ENCODE measurements around the gene PI4K2B.
"Not testable (repeated sequence)": the region's sequence is repeated elsewhere in the genome, so short reads cannot be mapped to it uniquely, and the experiment has no call there.

The PI4K2B gene

DNA sequence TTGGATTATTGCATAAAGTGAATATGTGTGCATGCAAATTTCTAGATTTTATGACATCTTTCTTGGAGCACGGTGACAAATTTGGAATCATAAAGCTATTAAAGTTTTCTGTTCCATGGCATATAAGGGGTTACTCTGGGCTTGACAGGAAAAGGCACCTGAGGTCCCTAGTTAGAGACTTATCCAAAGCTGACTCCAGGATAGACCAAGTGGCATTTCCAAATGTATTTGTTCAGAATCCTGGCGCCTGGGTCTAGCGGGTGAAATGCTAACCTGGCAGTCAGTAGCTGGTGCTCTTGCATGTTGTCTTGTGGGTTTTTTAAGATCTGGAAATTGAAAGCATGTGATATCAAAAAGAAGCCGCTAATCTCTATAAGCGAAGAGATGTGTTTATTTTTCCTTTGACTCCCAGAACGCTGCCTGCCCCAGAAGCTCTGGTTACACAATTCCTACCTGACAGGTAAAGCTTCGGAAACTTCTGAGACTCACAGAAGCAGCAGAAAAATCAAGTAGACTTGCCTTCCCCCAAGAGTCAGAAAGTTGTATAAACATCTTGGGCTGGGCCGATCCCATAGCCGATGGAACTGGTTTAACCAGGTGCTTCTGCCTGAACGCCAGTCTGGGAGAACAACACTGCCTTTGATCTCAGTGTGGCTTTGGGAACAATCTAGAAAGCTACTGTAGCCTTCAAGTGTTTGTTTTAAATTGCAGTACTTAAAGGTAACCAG lies 65.8 kb downstream of the PI4K2B start:
- peak overlapping the region in 1 of 7 experiments; percentile 19 for H3K4me3 ChIP-seq

DNA sequence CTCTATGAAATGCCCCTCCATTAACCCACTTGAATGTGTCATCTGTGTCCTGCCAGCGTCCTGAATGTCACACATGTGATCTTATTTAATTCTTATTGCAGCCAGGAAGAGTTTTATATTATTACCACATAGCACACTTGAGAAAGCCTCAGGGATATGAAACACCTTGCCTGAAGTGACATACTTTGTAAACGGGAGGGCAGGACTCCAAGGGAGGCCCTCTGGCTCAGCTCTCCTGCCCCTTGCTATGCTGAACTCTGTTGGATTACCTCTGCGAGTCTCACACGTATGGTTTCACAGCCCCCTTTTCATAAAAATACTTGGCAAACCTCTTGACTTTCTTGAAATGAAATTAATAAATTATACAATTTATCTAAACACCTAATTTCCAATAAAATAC lies 67.6 kb downstream of the PI4K2B start:
- H3K4me3 ChIP-seq = no peak overlapping the region
- H3K27ac ChIP-seq = peak overlapping the region in 1 of 21 experiments; percentile 13

More for the DNA sequence above, 65.8 kb downstream of the PI4K2B start:
- peak overlapping the region in 10 of 21 experiments; percentile 5 to 69 (median 40) for H3K27ac ChIP-seq

DNA sequence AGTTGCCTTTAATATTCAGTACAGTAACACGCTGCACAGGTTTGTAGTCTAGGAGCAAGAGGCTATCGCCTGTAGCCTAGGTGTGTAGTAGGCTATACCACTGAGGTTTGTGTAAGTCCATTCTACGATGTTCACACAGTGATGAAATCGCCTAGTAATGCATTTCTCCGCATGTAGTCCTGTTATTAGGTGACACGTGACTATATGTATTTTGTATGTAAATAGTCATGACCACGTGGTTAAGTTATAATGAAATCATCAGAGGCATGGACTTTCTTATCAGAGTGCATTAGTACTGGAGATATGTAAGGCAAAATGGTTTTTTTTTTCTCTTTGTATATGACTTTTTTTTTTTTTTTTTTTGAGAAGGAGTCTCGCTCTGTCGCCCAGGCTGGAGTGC lies 68.8 kb downstream of the PI4K2B start:
- Histone ChIP-seq H3K4me3 (no peak overlapping the region), H3K27ac (no peak overlapping the region)

DNA sequence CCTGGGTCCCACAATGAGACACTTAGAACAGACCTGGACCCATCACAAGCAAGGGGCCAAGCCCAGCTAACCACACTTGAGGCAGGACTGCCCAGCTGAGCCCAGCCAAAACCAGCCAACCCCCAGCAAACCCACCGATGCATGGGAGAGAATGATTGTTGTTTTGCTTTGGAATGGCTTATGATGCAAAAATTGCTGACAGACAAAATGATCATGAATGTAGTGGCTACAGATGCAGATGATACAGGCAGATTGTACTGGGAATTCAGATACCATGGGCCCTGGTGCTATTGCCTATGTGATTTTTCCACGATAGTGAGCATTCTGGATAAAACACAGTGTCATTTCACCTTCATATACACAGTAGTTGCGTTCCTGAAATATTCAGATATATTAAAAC lies 69.7 kb downstream of the PI4K2B start:
- Histone ChIP-seq H3K27ac (no peak overlapping the region), H3K4me3 (no peak overlapping the region)

DNA sequence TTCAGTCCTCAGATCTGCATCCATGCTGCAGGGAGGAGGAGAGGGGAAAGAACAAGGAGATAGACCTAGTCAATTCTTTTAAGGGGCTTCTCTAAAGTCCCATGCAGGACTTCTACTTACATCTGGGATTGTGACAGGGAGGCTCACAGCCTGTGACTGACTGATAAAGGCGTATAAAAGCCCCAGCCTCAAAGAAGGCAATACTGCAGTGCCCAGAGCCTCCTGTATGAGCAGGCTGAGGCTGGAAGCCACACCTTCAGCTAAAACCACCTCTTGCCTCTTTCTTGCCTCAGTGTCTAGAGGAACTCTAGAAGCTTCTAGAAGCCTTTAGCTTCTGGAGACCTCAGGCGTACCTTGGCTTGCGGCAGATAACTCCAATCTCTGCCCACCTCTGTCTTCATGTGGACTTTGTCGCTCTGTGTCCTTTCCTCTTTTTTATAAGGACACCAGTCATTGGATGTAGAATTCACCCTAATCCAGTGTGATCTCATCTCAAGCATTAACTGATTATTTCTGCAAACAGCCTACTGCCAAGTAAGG lies 72.8 kb downstream of the PI4K2B start:
- Histone ChIP-seq H3K4me3 (no peak overlapping the region), H3K27ac (no peak overlapping the region)

DNA sequence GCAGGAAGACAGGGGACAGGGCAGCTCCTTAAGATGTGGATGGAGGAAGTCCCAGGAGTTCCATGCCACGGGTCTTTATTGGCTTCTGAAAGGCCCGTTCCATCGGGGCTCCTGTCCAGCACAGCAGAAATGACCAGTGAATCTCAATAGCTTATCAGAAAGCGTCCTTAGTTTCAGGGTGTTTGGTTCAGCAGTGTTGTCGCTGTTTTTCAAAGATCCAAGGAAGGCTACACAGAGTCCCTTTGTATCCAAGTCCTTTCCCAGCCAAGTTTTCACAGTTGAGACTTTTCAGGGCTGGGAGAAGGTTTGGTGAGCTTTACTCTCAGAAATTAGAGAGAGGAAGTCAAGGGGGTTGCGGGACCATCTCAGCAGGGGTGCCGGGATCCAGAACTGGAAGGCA lies 73.8 kb downstream of the PI4K2B start:
- peak overlapping the region in 1 of 21 experiments; percentile 19 for H3K27ac ChIP-seq
- H3K4me3 ChIP-seq = no peak overlapping the region

DNA sequence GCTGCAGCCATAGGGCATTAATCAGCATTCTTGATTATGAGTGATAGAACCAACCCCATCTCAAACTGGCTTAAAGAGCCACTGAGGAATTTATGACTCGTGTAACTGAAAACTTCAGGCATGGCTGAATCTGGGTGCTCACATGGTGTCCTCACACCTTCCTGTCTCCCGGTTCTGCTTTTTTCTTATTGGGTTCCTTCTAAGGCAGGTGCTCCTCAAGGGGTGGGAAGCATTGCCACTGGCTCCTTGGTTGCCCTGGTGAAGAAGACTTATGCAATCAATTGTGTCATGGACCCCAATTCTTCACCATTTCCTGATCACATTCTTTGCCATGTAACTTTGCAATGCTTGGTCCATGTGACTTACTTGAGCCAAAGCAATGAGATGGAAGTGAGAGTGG lies 74.5 kb downstream of the PI4K2B start:
- H3K27ac ChIP-seq = peak overlapping the region in 1 of 21 experiments; percentile 19
- H3K4me3 ChIP-seq = no peak overlapping the region

DNA sequence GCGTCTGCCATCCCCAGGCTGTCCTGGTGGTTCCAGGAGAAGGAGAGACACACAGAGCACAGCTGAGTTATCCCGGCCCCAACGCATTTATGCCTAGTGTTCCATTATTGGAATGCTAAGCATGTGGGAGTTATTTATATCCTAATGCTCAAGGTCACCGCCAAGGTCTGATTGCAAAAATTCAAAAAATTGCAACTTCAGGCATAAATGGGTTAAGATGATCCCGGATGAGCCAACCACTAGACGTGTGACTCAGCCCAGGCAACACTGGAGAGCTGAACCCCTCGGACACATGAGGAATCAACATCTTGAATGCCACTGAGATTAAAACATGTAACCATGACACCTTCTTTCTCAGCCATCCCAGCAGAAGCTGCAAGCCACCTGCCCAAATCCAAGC lies 74.9 kb downstream of the PI4K2B start:
- H3K4me3 ChIP-seq = no peak overlapping the region
- no peak overlapping the region for H3K27ac ChIP-seq

DNA sequence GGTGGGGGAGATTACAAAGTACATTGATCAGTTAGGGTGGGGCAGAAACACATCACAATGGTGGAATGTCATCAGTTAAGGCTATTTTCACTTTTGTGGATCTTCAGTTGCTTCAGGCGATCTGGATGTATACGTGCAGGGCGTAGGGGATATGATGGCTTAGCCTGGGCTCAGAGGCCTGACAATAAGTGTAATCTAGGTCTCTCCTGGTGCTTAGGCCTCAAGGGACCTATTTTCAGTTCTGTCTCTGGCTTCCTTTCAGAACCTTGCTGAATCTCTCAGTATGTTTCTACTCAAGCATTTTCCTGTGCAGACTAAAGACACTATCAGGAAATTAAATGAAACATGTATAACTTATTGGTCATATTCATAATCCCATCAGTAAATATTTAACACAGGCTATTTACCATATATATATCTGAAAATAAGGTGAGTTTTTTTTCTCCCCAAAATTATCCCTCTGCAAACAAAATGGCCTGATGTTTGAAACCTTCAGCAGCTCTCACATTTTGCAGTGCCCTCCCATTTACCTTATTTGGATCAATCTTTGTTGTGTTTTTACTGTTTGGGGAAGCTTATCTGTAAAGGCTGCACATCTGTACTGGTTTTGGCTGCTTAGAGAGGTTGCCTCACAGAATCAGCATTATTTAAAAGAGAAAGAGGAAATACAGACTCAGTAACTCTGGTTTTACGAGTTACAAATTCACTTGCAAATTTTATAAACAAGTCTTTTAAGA lies 76.4 kb downstream of the PI4K2B start:
- peak overlapping the region in 1 of 21 experiments; percentile 29 for H3K27ac ChIP-seq
- H3K4me3 ChIP-seq = no peak overlapping the region

DNA sequence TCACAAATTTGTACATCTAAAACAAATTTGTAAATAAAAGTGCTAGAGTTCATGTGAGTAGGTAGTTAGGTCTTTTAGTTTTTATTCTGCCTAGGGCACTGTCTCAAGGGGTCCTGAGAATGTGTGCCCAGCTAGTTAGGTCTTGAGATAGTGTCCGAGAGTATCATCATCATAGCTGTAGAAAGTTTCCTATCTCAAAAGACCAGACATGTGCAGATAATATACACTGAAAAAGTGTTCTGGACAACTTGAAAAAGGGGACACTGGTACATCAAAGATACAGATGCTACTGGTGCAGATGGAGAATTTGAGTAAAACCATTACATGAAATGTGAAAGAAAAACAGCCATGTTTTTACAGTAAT lies 77.0 kb downstream of the PI4K2B start:
- Histone ChIP-seq H3K27ac (peak overlapping the region in 1 of 21 experiments; percentile 29), H3K4me3 (no peak overlapping the region)

DNA sequence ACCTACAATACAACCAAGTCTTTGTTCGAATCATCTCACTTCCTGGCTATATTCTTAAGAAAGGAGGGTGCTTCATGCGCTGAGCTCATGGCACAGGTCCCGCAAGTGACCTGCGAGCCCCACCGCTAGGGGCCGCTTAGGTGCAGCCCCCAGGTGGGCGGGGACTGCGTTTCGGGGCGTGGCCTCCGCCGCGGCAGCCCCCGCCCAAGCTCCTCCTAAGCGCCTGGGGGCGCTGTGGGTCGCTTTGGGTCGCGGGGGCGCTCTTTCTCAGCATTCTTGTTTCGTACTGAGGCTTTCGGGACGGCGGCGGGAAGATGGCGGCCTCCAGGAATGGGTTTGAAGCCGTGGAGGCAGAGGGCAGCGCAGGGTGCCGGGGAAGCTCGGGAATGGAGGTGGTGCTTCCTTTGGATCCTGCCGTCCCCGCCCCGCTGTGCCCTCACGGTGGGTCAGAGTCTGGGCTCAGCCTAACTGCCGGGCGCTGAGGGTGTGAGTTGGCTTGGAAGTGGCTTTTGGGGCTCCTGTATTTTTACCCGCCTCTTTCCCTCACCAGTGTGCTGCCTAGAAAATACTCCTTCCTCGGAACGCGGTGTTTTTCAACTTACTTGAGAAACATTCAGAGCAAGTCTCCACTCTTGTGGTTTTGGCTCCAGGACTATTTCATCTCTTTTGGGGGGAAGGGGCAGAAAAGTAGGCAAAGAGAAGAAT lies 78.8 kb downstream of the PI4K2B start, which contains the start of gene ZCCHC4:
TSS of gene ZCCHC4 (plus strand) at position 279 of the 705 bp plus-strand sequence. CDS start at position 315, 36 bp downstream.
- Histone ChIP-seq H3K4me3 (peak within 1 kb of the TSS; percentile 59 to 75 (median 68)), H3K27ac (peak within 1 kb of the TSS; percentile 2 to 90 (median 78))

DNA sequence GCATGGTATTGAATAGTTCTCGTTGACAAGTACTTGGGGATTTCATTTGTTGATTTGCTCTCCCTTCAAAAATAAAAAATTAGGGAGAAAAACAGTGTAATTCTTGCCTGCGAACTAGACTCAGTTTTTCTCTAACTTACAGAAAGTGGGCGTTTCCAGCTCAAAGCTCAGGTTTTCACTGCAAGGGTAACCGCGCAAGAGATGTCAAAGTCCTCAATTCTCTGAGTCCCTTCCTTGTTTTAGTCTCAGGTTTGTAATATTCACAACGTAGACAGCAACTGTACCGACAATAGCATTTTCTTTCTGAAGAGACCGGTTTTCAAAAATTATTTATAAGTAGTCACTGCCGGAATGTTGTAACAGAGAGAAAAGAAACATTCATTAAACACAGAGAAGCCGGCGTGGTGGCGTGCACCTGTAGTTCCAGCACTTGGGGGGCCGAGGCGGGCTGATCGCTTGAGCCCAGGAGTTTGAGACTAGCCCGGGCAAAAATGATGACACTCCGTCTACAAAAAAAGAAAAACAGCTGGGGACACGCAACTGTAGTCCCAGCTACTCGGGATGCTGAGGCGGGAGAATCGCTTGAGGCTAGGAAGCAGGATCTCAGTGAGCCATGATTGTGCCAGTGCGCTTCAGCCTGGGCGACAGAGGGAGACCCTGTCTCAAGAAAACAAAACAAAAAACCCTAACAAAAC lies 79.5 kb downstream of the PI4K2B start:
- Histone ChIP-seq H3K27ac (peak overlapping the region; percentile 2 to 90 (median 78)), H3K4me3 (peak overlapping the region; percentile 59 to 75 (median 68))

DNA sequence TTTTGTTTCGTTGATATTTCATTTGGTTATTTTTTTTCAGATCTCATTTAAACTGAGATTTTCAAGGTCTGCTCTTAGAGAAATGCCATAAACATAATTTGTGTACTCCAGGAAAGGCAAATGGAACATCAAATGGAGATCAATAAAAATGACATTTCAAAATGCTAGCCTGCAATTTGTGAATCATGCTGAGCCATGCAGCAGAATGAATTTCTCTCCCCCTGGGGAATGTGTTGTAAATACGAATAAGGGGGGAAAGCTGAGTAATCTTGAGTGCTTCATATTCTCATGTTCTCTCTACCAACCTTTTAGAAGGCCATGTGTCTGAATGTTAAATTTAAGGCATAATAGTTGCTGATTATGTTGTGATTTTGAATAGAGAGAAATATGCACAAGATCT lies 86.5 kb downstream of the PI4K2B start:
- Histone ChIP-seq H3K4me3 (no peak overlapping the region), H3K27ac (peak overlapping the region in 1 of 21 experiments; percentile 0)

DNA sequence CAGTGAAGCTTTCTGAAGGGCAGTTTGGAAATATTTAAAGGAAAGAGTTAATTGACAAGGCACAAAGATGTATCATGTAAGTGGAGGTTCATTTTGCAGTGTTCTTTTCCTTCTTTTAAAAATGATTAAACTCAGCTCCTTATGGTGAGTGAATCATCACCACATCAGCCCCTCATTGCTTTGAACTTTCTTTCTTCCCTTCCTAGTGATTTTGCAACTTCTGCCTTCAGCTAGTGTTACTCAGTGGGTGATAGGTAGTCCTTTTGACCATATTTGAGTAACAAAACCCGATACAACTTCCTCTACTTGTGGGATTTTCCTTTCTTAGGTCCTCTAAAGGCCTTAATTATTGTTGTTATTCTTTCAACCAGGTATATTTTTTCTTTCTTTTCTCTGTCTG lies 86.9 kb downstream of the PI4K2B start:
- peak overlapping the region in 1 of 21 experiments; percentile 47 for H3K27ac ChIP-seq
- H3K4me3 ChIP-seq = no peak overlapping the region

DNA sequence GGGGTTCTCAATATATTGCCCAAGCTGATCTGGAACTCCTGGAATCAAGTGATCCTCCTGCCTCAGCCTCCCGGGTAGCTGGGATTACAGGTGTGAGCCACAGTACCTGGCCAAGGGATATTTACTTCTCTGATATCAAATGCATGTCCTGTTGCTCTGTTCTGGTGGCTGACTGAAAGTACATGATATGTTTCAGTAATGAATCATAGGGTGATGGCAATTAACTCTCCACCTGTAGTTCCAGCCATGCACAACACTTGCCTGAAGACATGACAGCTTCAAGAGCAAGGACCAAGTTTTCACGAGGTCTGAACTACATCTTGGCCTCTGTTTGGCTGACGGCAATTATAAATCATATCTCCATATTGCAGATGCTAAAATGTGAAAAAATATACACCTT lies 87.9 kb downstream of the PI4K2B start:
- Histone ChIP-seq H3K27ac (peak overlapping the region in 1 of 21 experiments; percentile 25), H3K4me3 (no peak overlapping the region)

DNA sequence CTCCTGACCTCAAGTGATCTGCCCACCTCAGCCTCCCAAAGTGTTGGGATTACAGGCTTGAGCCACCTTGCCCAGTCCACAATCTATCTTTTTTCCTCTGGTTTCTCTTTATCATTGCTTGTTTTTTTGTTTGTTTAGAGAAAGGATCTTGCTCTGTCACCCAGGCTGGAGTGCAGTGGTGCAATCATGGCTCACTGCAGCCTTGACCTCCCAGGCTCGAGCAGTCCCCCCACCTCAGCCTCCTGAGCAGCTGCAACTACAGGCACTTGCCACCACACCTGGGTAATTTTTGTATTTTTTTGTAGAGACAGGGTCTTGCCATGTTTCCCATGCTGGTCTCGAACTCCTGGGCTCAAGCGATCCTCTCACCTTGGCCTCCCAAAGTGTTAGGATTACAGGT lies 94.6 kb downstream of the PI4K2B start:
- not testable (repeated sequence) for H3K4me3 ChIP-seq, H3K27ac ChIP-seq

Measured in skin epidermis (tissue), 12 donors.